ENCODE data around the gene DOCK4.
A peak's percentile ranks its signal among the peaks of the same experiment; 100 is the strongest.

Gene DOCK4

DNA sequence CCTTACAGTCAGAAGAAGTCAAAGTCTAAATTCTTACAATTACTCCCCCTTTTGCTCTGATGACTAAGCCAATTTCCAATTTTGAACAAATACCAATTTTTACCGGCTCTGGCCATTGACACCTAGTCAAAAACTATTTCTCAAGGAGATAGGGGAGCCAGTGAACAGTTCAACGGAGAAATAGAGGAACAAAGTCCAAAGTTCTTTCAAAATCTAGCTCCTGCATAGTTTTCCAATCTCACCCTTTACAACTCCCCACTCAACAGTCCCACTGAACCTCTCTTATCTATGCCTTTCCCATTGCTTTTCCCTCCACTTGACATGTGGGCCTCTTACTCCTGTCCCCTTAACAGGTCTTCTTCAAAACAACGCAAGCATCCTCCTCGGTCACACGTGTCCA is 192.9 kb downstream of the DOCK4 start:
- no peak for DNase-seq

DNA sequence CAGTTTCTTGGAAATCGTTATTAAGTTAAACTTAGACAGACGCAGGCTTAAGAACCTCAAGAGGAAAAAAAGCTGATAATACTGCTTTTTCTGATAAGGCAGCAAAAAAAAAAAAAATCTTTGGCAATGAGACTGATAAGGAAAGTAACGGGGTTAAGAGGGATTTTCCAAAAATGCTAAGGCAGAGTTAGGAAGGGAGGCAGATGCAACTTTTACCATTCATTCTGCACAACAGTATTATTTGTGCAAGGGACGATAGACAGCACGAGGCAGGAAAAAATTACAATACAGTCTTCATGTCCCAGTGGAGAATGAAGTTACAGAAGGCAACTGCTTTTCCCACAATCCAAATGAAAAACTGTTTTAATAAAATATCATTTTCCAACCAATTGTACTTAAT is 194.0 kb downstream of the DOCK4 start:
- no peak for DNase-seq

DNA sequence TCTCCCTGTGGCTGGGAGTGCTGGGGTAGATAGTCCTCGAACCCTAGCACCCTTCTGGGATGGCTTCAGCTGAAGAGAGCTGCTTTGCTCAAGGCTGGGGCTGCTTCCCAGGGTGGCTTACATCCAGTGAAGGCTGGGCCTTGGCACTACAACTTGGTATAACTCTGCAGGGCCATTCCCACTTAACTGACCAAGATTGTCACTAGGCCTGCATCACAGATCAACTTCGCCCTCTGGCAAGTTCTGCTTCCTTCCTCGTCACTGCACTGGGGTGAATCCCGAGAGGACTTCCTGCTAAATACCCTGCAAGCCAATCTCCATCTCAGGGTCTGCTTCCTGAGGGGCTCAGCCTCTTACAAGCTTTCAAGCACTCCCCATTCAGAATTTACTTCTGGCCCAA is 195.2 kb downstream of the DOCK4 start:
- peak in 7 of 56 donors; percentile 10 to 41 (median 22) for DNase-seq

DNA sequence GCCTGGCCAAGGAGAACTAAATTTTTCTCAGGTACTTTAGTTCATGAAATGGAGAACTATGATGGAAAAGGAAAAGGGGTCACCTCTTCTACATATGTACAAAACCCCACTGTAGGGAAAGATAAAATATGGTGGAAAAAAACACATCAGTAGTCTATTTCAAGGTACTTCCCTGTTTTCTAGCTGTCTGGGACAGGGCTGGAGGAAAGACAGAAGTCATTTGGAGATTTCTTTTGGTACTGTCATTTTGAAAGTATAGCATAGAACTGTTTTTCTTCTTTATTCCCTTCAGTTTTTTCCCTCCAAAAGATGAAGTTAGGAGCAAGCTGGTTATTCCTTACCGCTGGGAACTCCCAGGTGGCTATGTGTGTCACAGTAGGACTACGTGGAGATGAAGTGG is 196.1 kb downstream of the DOCK4 start:
- no peak for DNase-seq

DNA sequence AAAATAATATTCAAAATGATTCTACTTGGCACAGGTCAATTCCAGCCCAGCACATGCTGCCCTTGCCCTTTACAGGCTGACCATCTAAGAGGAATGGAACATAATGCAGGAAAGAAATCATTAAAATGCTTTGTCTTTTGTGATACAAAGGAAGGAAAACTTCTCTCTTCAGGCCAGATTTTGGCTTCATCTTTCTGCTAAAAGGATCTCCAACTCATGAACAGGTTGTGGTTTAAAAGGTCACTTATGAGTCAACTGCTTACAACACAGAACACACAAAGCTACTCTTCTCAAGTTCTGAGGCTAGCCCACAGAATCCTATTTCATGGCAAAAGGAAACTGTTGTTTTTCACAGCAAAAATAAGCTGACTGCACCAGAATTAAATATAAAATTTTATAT is 197.1 kb downstream of the DOCK4 start:
- no peak for DNase-seq

DNA sequence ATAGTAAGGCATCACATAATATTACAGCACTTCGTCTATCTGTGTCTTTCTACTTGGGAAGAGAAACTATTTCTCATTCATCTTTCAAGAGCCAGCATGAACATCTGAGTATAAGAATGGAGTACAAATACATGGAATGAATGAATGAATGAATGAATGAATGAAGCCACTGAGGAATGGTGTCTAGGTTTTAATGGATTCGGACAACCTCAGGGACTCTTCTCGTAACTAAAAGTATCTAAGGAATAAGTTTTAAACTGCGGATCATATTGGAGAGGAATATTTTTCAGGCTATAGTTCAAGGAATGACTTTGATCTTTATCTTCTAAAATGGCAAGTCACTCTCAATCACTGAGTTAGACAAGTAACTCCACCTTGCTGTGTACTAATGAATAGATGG is 199.0 kb downstream of the DOCK4 start:
- DNase-seq: no peak

DNA sequence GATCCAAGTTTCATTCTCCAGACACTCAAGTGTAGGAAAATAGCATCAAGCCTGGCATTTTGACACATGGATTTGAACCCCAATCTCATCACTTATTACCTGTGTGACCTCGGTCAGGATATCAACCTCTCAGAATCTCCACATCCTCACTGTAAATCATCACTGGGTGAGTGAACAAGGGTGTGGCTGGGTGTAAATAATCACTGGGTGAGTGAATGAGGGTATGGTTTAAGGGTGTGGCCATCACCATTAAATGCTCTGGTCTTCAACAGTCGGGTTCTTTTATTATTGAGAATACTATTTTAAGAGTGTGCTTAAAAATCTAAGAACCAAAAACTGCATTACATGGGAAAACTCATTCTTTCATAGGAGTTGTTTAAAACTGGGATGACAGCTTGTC is 200.1 kb downstream of the DOCK4 start:
- DNase-seq: no peak

DNA sequence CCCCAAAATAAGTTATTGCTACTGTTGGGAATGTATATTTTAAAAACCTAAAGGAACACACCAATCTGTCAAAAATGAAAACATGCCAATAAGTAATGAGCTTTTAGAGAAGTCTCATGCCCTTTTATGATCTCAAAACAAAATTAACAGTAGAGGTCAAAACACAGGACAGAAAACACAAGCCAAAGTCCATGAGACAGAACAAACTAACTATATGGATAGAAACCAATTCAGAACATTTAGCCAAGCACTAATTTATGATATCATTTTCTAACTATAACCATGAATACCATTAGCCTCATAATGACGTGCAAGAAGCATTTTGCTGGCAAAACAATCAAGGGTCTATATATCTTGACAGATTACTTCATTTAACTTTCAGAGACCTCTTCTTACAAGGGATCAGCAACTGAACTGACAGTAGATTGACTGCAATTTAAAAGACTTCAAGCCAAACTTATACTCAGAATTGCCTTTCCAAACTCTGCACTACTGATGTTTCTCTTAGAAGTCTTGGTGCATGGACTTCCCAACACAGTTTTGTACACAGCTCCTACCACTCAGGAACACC is 200.9 kb downstream of the DOCK4 start:
- no peak for DNase-seq

DNA sequence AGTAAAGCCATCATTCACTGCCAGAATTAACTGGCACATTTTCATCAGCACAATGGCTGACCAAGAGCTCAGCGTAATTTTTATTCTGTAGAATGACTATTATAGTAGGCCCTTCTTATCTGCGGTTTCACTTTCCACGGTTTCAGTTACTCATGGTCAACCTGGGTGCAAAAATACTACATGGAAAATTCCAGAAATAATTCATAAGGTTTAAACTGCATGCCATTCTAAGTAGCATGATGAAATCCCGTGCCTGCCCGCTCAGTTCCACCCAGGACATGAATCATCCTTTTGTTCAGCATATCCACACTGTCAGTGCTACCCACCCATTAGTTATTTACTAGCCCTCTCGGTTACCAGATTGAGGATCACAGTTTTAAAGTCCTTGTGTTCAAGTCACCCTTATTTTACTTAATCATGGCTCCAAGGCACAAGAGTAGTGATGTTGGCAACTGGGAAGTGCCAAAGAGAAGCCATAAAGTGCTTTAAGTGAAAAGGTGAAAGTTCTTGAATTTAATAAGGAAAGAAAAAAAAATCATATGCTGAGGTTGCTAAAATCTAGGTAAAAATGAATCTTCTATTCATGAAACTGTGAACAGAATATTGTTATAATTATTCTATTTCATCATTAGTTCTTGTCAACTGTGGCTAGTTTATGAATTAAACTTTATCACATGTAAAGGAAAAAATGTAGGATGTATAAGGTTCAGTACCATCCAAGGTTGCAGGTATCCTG is 204.9 kb downstream of the DOCK4 start:
- DNase-seq: peak in 14 of 56 donors; percentile 5 to 77 (median 24)

DNA sequence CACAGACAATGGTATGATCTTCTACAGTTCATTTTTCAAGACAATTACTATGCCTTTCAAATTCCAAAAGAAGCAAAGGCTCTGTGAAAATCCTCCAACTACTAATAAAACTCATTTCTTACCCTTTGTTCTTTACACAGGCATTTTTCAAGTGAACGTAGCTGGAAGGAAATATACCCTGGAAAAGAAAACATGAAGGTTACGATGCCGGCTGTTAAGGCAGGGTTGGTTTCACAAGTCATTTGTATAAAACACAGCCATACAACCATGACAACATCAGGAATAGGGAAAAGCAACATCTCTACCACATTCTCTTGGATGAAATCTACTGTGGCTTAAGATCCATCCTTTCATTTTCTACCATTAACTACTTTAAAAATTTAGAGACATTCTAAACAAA is 207.9 kb downstream of the DOCK4 start:
- DNase-seq: no peak

DNA sequence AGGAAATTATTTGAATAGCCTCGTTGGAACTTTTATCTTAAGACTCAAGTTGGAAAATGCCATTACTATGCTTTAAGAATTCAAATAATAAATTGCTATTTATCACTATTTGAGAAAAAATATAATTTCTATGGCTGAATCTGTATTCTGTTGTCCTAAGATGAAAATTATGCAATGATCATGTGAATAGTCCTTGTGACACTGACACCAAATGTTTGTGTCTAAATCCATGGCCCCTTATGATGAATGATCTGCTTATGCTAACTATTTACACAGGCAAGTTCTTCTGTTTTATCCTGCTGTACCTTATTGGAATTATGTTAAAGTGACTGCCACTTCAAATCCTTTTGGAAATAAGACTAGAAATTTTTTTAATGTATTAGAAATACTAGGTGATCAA is 208.7 kb downstream of the DOCK4 start:
- DNase-seq: no peak

DNA sequence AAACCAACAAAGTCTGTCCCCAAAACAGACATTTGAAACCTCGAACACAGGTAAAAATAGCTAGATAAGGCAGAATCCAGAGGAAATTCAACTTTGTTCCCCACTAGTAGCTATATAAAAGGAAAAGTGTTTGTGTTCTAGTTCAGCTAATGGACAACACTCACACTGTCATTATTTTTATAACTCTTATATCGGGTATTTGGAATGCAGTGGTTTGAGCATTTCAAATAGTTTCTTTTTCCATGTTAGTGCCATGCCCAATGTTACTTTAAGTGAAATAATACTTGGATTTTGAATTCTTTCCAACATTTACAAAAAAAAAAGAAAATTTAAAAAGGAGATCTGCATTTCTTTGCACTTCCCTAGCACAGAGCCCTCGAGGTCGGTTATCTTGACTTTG is 213.6 kb downstream of the DOCK4 start:
- DNase-seq: no peak

DNA sequence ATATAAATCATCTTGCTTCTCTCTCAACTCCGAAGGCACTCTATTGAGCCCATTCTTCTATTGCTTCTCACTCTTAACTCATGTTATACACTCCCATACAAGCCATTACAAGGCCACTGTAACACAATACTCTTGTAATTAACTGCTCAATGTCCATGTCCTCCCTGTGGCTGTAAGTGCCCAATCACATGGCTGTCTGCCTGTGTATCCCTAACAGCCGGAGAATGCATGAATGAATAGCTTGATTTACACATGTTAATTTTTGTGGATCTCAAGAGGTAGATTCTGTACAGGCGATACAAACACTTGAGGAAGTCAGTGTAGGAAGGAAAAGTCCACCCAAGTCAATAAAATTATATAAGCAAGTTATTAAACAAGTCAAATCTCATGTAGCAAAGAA is 215.6 kb downstream of the DOCK4 start:
- no peak for DNase-seq

DNA sequence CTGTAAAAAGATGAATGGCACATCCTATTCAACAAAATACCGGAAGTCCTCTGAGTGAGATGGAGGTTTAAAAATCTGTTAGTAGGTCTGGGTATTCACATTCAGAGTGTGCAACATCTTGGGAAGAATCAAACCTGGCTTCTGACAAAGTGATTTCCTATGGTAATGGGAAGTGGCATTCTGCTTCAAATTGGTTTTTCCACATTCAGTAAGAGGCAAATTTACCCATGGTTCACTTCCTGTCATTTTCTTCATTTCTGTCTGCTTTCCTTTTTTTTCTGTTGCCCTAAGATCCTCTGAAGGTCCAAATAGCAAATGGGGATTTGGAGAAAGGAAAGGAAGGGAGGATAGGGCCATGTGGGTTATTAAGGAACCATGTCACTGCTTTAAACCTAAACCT is 218.3 kb downstream of the DOCK4 start:
- no peak for DNase-seq

DNA sequence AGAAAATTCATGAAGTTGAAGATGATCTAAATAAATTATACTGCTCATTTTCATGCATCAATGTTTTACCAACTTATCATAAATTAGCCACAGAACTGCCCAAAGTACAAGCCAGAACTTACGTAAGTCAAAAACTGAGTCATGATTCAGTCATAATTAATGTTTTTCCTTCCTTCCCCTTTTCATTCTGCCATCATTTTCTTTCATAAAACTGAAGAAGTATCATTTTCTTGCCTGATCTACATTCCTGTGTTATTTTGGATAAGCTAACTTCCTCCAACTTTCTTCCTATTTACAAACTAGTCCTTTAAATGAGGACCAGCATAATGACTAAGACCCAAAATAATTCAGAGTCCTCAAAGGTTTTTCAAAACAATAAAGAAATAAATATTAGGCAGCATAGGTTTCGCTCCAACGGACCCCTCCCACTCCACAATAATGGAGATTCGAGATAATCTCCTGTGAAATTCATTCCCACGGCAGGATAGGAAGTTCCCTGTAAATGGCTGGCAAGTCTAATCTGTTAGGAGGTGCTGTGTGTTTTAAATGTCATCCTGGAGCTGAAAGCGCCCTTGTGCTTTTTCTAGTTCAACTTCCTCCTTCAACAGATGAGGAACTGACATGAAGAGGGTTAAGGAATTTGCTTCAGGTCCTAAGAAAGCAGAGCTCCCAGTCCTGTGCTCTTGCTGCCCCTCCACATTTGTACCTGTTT is 218.9 kb downstream of the DOCK4 start:
- no peak for DNase-seq

DNA sequence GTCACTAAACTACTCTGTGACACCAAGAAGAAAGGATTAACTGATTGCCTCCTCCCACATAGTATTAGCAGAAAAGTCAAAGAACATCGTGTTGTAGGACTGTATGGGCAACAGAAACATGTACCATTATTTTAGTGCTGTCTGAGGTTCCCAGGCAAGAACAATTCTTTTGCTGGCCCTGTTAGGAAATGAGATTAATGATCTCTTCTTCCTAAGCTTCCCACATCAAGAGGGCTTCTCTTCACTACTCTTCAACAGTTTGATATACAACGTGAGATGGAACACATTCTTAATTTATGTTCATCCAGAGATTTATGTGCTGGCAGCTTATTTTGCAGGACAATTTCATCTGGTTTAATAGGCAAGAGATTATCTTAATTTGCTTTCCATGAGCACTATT is 219.6 kb downstream of the DOCK4 start:
- no peak for DNase-seq

DNA sequence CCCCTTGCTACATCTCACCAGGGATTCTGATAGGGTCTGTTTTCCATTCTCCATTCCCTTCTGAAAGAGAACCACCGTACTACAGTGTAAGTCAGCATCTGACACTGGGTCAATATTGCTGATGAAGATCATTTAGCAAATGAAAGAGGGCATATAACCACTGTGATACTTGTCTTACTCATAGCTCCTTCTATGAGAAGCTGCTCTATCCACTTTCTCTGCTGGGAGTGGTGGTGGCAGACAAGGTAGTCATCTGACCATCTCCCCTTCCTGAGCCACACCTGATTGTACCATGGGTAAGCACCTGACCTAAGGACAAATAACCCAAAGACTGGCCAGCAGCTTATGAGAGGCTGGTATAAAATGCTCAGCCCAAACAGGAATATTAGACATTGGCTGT is 220.4 kb downstream of the DOCK4 start:
- DNase-seq: no peak

DNA sequence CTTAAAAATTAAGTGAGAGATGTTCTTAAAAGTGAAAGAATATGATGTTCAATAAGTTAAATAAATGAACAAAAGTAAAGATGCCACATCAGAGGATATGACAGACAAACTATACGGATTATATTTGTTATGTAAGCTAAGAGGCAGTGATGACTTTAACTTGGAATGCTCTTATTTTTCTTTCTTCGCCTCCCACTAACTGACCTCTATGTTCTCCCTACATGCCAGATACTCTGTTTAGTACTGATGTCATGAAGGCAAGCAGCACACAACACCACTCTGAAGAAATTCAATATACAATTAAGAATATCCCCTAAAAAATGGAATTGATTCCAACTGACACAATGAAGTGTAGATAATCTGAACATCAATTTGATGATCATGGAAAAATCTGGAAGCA is 223.4 kb downstream of the DOCK4 start:
- no peak for DNase-seq

DNA sequence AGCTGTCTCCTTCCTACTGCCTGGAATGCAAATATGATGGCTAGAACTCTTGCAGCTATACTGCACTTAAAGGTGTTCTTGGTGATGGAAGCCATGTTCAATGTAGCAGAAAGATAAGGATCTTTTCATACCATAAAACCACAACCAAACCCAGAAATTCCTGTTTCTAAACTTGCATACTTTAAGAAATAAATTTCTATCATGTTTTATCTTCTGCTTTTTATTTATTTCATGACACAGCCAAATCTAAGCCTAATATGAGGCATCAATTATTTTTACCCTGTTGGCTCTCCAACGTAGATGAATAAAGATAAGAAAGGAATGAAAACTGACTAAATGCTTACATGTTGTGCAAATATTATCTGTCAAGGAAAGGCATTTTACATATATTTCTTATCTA is 224.1 kb downstream of the DOCK4 start:
- no peak for DNase-seq

DNA sequence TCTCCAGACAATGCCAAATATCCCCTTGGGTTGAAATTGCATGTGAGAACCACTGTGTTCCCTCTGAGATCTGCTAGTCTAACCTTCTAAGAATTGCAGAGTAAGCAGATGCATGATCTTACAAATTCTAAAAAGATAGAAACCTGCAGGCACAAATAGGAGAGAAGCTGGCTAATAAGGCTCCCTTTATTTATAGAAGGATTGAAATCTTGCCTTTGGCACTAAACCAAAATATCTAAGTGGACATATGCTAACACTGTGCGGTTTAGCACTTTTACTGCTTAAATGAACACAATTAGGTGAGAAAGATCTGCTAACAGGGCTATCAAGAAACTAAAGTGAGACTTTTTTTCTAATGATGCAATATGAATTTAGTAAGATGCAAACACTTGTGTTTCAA is 225.5 kb downstream of the DOCK4 start:
- DNase-seq: no peak

DNA sequence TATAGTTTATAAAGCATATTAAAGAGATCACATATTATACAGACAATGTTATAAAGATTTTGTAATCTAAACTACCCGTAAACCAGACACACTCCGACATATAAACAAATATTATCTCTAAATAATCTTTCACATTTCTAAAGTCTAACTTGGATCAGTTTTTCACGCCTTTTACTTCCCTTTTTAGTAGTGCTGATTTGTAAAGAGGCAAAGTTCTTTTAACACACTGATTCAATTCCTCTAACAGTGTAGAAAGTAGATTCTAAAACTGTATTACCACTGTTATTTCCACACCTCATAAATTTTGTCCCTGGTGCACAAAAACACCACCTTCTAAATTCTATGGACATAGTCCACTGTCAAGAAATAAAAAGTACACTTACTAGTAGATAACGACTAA is 230.9 kb downstream of the DOCK4 start:
- DNase-seq: no peak

DNA sequence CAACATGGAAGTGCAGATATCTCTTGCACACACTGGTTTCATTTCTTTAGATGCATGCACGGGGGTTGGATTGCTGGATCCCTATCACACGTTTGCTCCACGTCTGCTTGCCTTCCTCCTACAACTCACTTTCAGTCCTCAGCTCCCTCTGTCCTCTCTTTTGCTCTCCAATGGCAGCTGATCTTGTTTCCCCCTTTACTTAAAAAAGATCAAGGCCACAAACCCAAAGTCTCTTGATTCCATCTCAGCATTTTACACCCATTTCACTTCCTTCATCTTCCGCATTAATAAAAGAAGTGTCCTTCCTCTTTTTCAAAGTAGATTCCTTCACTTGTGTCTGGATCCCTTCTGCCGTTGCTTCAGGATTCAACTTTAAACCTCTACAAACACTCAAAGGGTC is 245.2 kb downstream of the DOCK4 start:
- no peak for DNase-seq

DNA sequence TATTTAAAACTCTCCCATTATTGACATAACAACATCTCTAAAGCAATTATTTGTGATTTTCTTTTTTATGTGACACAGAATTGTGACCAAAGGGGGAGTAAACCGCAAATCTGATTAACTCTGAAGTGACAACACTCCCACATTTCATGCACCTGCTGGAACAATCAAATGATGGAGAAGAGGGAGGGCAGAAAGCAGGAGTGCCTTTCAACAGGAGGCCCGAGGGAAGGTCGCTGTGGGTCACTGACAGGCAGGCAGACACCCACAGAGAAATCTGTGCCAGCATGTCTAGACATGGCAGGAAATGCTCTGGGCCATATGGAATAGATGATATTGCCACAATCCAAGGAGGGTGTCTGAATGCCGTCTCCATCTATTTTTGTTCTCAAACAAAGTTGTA is 247.3 kb downstream of the DOCK4 start:
- DNase-seq: peak in 8 of 56 donors; percentile 3 to 34 (median 9)

Measured in nucleus accumbens (tissue), 56 donors.